IPS-NIHi7 (cell line): ENCODE data around the gene EXOSC7.

Experiments
- DNase-seq: peaks from one replicate; pipeline ENCODE4 v3.0.0; 2012; ENCODE audit warnings: mixed read lengths; ENCODE audit errors: extremely low spot score

EXOSC7 gene

GRCh38 chr3:44992555-44993470 lies 16.8 kb downstream of the EXOSC7 start:
- peak; percentile 75 for DNase-seq

GRCh38 chr3:44993471-44994205 lies 17.6 kb downstream of the EXOSC7 start:
- peak; percentile 73 for DNase-seq

GRCh38 chr3:44995142-44995770 lies 19.2 kb downstream of the EXOSC7 start:
- no peak for DNase-seq

GRCh38 chr3:44996556-44996969 lies 20.5 kb downstream of the EXOSC7 start:
- no peak for DNase-seq

- no peak for DNase-seq
Observed at GRCh38 chr3:44999782-45000181, 23.7 kb downstream of the EXOSC7 start.

GRCh38 chr3:45000823-45001222 lies 24.8 kb downstream of the EXOSC7 start:
- DNase-seq, result no peak

GRCh38 chr3:45001738-45002137 lies 25.7 kb downstream of the EXOSC7 start:
- DNase-seq, result no peak

- DNase-seq, result no peak
Observed at GRCh38 chr3:45002139-45002660, 26.2 kb downstream of the EXOSC7 start.

- DNase-seq, result no peak
Observed at GRCh38 chr3:45002720-45003119, 26.7 kb downstream of the EXOSC7 start.

GRCh38 chr3:45003406-45003805 lies 27.4 kb downstream of the EXOSC7 start:
- no peak for DNase-seq

- no peak for DNase-seq
Observed at GRCh38 chr3:45003859-45004258, 27.8 kb downstream of the EXOSC7 start.

- no peak for DNase-seq
Observed at GRCh38 chr3:45007091-45007490, 31.0 kb downstream of the EXOSC7 start.

- no peak for DNase-seq
Observed at GRCh38 chr3:45008117-45008516, 32.1 kb downstream of the EXOSC7 start.

GRCh38 chr3:45009868-45010267 lies 33.8 kb downstream of the EXOSC7 start:
- no peak for DNase-seq

- no peak for DNase-seq
Observed at GRCh38 chr3:45010811-45011333, 34.8 kb downstream of the EXOSC7 start.

GRCh38 chr3:45011756-45012508 lies 35.9 kb downstream of the EXOSC7 start:
- DNase-seq, result no peak

GRCh38 chr3:45012577-45012976 lies 36.5 kb downstream of the EXOSC7 start:
- no peak for DNase-seq

- no peak for DNase-seq
Observed at GRCh38 chr3:45016916-45017315, 40.9 kb downstream of the EXOSC7 start.

- no peak for DNase-seq
Observed at GRCh38 chr3:45017821-45018220, 41.8 kb downstream of the EXOSC7 start.

GRCh38 chr3:45020534-45020933 lies 44.5 kb downstream of the EXOSC7 start:
- no peak for DNase-seq
